22Rv1 (cell line): Measurements from ENCODE around the gene TGIF2.

ENCODE experiments used
- CTCF ChIP-seq: fragments of 450-650 bp; IDR thresholded peaks from 2 replicates; pipeline ENCODE4 v1.5.1; 2017; ENCODE audit warnings: mild to moderate bottlenecking
- ZFX ChIP-seq: fragments of 450-650 bp; IDR thresholded peaks from 2 replicates; pipeline ENCODE4 v1.6.1; 2017; ENCODE audit warnings: antibody characterized with exemption, borderline replicate concordance

- TF ChIP-seq CTCF (no peak), ZFX (no peak)
Observed at GRCh38 chr20:36573103-36573797, at the start of gene TGIF2.
